ENCODE results near the gene TRA2A. TPM values are rescaled to one million over a fixed set of nuclear protein-coding genes. Genes with fewer than 3 reads are reported as not detected.
"Not testable (repeated sequence)": the region's sequence is repeated elsewhere in the genome, so short reads cannot be mapped to it uniquely, and the experiment has no call there.

Gene TRA2A
- total RNA-seq, 2 experiments from 2014 or later: 86.8 to 143 TPM

GRCh38 chr7:23533238-23533604, 1.4 kb upstream of the TRA2A start:
- Mint-ChIP-seq H3K4me1 (peaks cover 30% of the 10 kb centered on the region), H3K9me3 (ENCODE audit: low read depth) (no peaks in the 10 kb centered on the region), H3K27me3 (no peaks in the 10 kb centered on the region), H3K36me3 (ENCODE audit: low read depth) (peaks cover 32% of the 10 kb centered on the region), H3K4me3 (peak overlapping the region; percentile 96), H3K27ac (peak overlapping the region; percentile 100)
- ATAC-seq (no peak), DNase-seq (no peak)
- ChIA-PET POLR2A (no interaction called here), CTCF (interaction anchor here (1.5 kb wide), 1 partner anchor 14 kb away, joined by 4 read pairs; no protein-coding TSS in a partner anchor)
- intact Hi-C loops (cut with DNase I, micrococcal nuclease): loop anchor here (5.0 to 10.0 kb wide), 8 partner anchors 61 to 1592 kb away; partner anchors contain the start of genes NUP42 (in 2 of the 2), CYCS (in 1 of the 2), IGF2BP3 (in 1 of the 2) and KLHL7 (in 1 of the 2)

DNA sequence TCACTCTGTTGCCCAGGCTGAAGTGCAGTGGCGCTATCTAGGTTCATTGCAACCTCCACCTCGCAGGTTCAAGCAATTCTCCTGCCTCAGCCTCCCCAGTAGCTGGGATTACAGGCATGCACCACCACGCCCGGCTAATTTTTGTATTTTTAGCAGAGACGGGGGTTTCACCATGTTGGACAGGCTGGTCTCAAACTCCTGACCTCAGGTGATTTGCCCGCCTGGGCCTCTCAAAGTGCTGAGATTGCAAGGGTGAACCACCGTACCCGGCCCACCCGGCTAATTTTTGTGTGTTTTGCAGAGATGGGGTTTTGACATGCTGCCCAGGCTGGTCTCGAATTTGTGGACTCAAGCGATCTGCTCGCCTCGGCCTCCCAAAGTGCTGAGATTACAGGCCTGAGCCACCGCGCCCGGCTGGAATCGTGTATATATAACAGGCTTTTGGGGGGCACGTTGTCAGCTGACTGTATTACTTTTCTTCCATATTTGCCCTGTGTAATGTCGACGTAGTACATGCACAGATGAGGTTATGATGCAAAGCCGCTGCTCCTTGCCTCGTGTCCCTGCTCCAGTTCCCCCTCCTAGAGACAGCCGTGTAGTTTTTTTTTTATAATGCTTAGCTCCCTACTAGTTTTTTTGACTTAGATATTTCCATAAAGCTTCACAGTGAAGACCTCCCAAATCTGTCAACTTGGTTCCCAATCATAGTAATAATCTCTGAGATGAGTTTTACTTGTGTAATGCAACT, 883 bp upstream of the TRA2A start:
- ChIA-PET CTCF (interaction anchor here (1.1 to 1.5 kb wide), 2 partner anchors 14 to 145 kb away, joined by 4 to 5 read pairs; no protein-coding TSS in a partner anchor), POLR2A (interaction anchor here (0.6 kb wide), 1 partner anchor 19 kb away, joined by 9 read pairs; no protein-coding TSS in a partner anchor)
- H3K4me3 Mint-ChIP-seq: peak overlapping the region; percentile 96
- no peaks in the 10 kb centered on the region for H3K9me3 Mint-ChIP-seq (ENCODE audit: low read depth)
- H3K36me3 Mint-ChIP-seq (ENCODE audit: low read depth): peaks cover 32% of the 10 kb centered on the region
- DNase-seq (no peak), ATAC-seq (no peak)
- peaks cover 33% of the 10 kb centered on the region for H3K4me1 Mint-ChIP-seq
- peak overlapping the region; percentile 100 for H3K27ac Mint-ChIP-seq
- H3K27me3 Mint-ChIP-seq: no peaks in the 10 kb centered on the region
- intact Hi-C loops (cut with DNase I, micrococcal nuclease): loop anchor here (1.0 to 10.0 kb wide), 11 partner anchors 58 to 1592 kb away; partner anchors contain the start of genes NUP42 (in 2 of the 2), CYCS (in 1 of the 2), FAM221A (in 1 of the 2) and IGF2BP3 (in 1 of the 2)

GRCh38 chr7:23531050-23531793, 559 bp downstream of the TRA2A start:
- peak overlapping the region; percentile 100 for H3K27ac Mint-ChIP-seq
- DNase-seq: peak; percentile 79
- ATAC-seq: peak; percentile 54
- peaks cover 32% of the 10 kb centered on the region for H3K36me3 Mint-ChIP-seq (ENCODE audit: low read depth)
- ChIA-PET POLR2A (interaction anchor here (0.6 to 1.4 kb wide), 3 partner anchors 86 to 232 kb away, joined by 5 to 7 read pairs (median 6); partner anchors contain the start of gene MALSU1), CTCF (interaction anchor here (0.7 to 1.4 kb wide), 8 partner anchors 9 to 270 kb away, joined by 3 to 7 read pairs (median 3); no protein-coding TSS in a partner anchor)
- H3K27me3 Mint-ChIP-seq: no peaks in the 10 kb centered on the region
- no peaks in the 10 kb centered on the region for H3K9me3 Mint-ChIP-seq (ENCODE audit: low read depth)
- H3K4me3 Mint-ChIP-seq: peak overlapping the region; percentile 96
- intact Hi-C loops (cut with DNase I, micrococcal nuclease): loop anchor here (1.0 to 10.0 kb wide), 15 partner anchors 16 to 1594 kb away; partner anchors contain the start of genes KLHL7 (in 2 of the 2), NUP42 (in 2 of the 2), CYCS (in 1 of the 2) and IGF2BP3 (in 1 of the 2)
- H3K4me1 Mint-ChIP-seq: peaks cover 46% of the 10 kb centered on the region

DNA sequence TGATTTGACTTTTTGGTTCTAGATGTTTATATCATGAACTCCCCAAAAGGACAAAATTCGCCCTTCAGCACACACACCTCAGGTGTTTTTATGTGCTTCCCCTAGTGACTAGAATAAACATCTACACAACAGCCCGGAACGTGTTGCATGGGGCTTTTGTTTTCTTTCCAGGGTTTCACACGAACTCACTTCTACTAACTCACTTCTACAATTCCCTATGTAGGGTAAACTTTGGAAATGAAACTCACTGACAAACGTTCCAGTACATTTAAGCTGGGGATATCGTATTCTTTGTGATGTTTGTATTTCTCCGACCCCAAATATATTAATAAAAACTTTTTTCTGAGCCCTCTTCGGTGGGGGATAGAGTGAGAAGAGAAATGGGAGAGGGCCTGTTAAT, 1.4 kb downstream of the TRA2A start:
- ATAC-seq (no peak), DNase-seq (peak; percentile 44)
- no peaks in the 10 kb centered on the region for H3K9me3 Mint-ChIP-seq (ENCODE audit: low read depth)
- ChIA-PET CTCF (interaction anchor here (0.8 to 1.4 kb wide), 6 partner anchors 16 to 269 kb away, joined by 3 to 7 read pairs (median 3); no protein-coding TSS in a partner anchor), POLR2A (interaction anchor here (0.7 to 1.4 kb wide), 2 partner anchors 158 to 231 kb away, joined by 5 to 6 read pairs; partner anchors contain the start of gene MALSU1)
- no peaks in the 10 kb centered on the region for H3K27me3 Mint-ChIP-seq
- H3K36me3 Mint-ChIP-seq (ENCODE audit: low read depth): peaks cover 32% of the 10 kb centered on the region
- H3K4me3 Mint-ChIP-seq: peak overlapping the region; percentile 96
- peak overlapping the region; percentile 100 for H3K27ac Mint-ChIP-seq
- intact Hi-C loops (cut with DNase I, micrococcal nuclease): loop anchor here (2.0 to 10.0 kb wide), 11 partner anchors 16 to 1594 kb away; partner anchors contain the start of genes KLHL7 (in 2 of the 2), NUP42 (in 2 of the 2), CYCS (in 1 of the 2) and IGF2BP3 (in 1 of the 2)
- peaks cover 52% of the 10 kb centered on the region for H3K4me1 Mint-ChIP-seq

DNA sequence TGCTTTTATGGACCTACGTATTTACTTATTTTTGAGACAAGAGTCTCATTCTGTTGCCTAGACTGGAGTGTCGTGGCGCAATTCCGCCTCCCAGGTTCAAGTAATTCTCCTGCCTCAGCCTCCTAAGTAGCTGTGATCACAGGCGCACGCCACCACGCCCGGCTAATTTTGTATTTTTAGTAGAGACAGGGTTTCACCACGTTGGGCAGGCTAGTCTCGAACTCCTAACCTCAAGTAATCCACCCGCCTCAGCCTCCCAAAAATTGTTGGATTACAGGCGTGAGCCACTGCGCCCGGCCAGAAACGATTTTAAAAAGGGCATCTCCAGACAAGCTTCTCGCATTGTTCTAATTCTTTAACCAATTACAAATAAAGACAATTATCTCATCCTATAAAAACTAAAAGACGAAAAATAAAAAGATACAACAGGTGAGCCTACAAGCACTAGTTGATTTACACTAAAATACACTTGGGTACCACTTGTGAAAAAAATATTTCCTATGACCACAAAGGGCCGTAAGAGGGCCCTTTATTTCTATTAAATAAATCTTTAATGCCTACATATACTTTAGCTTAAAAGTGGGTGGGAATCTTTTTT, 2.4 kb downstream of the TRA2A start:
- Mint-ChIP-seq H3K27me3 (no peaks in the 10 kb centered on the region), H3K4me1 (peaks cover 61% of the 10 kb centered on the region), H3K4me3 (peak overlapping the region; percentile 96), H3K36me3 (ENCODE audit: low read depth) (peaks cover 32% of the 10 kb centered on the region), H3K27ac (peak overlapping the region; percentile 42), H3K9me3 (ENCODE audit: low read depth) (no peaks in the 10 kb centered on the region)
- ChIA-PET CTCF (interaction anchor here (0.5 to 2.0 kb wide), 12 partner anchors 9 to 265 kb away, joined by 3 to 10 read pairs (median 4); no protein-coding TSS in a partner anchor), POLR2A (interaction anchor here (0.6 to 0.7 kb wide), 3 partner anchors 9 to 171 kb away, joined by 3 to 4 read pairs (median 3); no protein-coding TSS in a partner anchor)
- ATAC-seq (no peak), DNase-seq (no peak)
- intact Hi-C loops (cut with DNase I, micrococcal nuclease): loop anchor here in 1 of 2 experiments (2.0 kb wide), 1 partner anchor 707 kb away; the partner anchor contains the start of gene TOMM7

DNA sequence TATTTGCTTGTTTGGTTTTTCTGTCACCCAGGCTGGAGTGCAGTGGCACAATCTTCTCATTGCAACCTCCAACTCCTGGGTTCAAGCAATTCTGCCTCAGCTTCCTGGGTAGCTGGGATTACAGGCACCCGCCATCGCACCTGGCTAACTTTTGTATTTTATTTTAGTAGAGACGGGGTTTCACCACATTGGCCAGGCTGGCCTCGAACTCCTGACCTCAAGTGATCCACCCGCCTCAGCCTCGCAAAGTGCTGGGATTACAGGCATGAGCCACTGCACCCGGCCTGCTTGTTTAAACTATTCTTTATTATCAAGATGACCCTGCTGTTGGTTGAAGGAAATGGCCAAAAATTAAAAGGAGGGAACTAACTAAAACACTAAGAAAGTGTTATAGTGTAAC, 6.2 kb downstream of the TRA2A start:
- H3K4me3 Mint-ChIP-seq; POLR2A ChIA-PET; H3K9me3 Mint-ChIP-seq (ENCODE audit: low read depth); DNase-seq; H3K27me3 Mint-ChIP-seq; ATAC-seq; intact Hi-C loops (cut with DNase I, micrococcal nuclease): not testable (repeated sequence)
- peaks cover 76% of the 10 kb centered on the region for H3K4me1 Mint-ChIP-seq
- CTCF ChIA-PET: interaction anchor here (0.5 to 4.6 kb wide), 6 partner anchors 10 to 256 kb away, joined by 3 to 23 read pairs (median 3); no protein-coding TSS in a partner anchor
- H3K27ac Mint-ChIP-seq: peak overlapping the region; percentile 55
- peaks cover 38% of the 10 kb centered on the region for H3K36me3 Mint-ChIP-seq (ENCODE audit: low read depth)

DNA sequence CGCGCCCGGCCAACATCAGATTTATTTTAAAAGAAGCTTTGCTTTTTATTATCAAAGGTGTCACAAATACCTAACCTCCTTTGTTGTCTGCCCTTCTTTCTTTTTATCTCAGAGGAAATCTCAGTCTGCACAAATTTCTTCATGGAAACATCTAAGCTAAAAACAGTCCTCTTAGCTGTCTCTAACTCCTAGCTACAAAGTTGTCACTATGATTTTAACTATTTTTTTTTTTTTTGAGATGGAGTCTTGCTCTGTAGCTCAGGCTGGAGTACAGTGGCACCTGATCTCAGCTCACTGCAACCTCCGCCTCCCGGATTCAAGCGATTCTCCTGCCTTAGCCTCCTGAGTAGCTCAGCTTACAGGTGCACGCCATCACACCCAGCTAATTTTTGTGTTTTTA, 7.3 kb downstream of the TRA2A start:
- ATAC-seq: no peak
- CTCF ChIA-PET: interaction anchor here (0.6 to 4.6 kb wide), 15 partner anchors 9 to 251 kb away, joined by 3 to 23 read pairs (median 3); no protein-coding TSS in a partner anchor
- peaks cover 38% of the 10 kb centered on the region for H3K36me3 Mint-ChIP-seq (ENCODE audit: low read depth)
- no peak for DNase-seq
- no peaks in the 10 kb centered on the region for H3K27me3 Mint-ChIP-seq
- POLR2A ChIA-PET: interaction anchor here (0.7 kb wide), 1 partner anchor 166 kb away, joined by 3 read pairs; no protein-coding TSS in a partner anchor
- H3K4me3 Mint-ChIP-seq: no peak overlapping the region
- no peaks in the 10 kb centered on the region for H3K9me3 Mint-ChIP-seq (ENCODE audit: low read depth)
- peaks cover 69% of the 10 kb centered on the region for H3K4me1 Mint-ChIP-seq
- H3K27ac Mint-ChIP-seq: peak overlapping the region; percentile 55
- intact Hi-C loops (cut with DNase I, micrococcal nuclease): no loop called here

DNA sequence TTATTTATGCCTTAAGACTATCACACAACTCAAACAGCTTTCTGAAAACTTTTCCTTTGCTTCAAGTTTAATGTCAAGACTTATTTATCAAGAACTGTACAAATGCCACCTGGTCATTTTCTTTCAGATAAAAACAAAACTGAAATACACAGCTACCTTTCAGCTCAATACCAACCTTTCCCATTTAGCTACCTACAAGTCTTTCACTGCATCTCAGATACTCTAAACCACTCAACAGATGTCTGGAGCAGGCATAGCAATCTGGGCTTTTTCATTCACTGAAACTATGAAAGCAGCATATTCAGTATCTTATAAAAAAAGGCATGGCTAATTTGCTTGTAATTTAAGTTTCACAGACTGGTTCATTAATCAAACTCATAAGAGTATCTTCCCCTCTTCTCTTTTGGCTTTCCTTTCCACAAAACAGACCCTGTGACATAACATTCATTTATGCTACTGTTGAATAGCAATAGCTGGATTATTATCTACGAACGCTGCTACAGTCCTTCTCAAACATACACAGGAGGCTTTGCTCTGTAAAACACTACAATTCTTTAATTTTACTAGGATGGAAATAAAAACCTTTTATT, 8.2 kb downstream of the TRA2A start:
- no peak overlapping the region for H3K4me3 Mint-ChIP-seq
- no peaks in the 10 kb centered on the region for H3K9me3 Mint-ChIP-seq (ENCODE audit: low read depth)
- no peak overlapping the region for H3K27ac Mint-ChIP-seq
- CTCF ChIA-PET: interaction anchor here (0.6 to 4.6 kb wide), 13 partner anchors 12 to 251 kb away, joined by 3 to 23 read pairs (median 4); no protein-coding TSS in a partner anchor
- DNase-seq (no peak), ATAC-seq (no peak)
- intact Hi-C loops (cut with DNase I, micrococcal nuclease): no loop called here
- no peaks in the 10 kb centered on the region for H3K27me3 Mint-ChIP-seq
- H3K4me1 Mint-ChIP-seq: peaks cover 60% of the 10 kb centered on the region
- peaks cover 38% of the 10 kb centered on the region for H3K36me3 Mint-ChIP-seq (ENCODE audit: low read depth)
- POLR2A ChIA-PET: no interaction called here

GRCh38 chr7:23520582-23520981, 11.2 kb downstream of the TRA2A start:
- POLR2A ChIA-PET: no interaction called here

DNA sequence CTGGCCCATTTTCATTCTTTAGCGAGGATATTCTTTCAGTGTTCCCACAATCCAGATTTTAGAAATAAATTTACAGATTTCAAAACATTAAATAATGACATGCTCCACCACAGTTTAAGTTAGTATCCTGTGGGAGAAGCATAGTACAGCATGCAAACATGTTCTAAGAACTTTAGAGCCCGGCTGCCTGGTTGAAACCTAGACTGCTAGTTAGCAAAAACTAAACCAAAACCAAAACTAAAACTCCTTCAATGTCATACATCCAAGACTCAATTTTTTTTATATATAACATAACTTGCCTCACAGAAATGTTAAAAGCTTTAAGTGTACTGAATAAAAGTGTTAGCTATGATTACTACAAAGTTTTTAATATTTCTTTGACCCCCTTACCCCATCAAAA, 17.0 kb downstream of the TRA2A start:
- H3K4me1 Mint-ChIP-seq: peaks cover 22% of the 10 kb centered on the region
- peaks cover 75% of the 10 kb centered on the region for H3K36me3 Mint-ChIP-seq (ENCODE audit: low read depth)
- ChIA-PET CTCF (interaction anchor here (0.6 to 1.4 kb wide), 4 partner anchors 10 to 241 kb away, joined by 3 to 5 read pairs (median 4); no protein-coding TSS in a partner anchor), POLR2A (no interaction called here)
- H3K27ac Mint-ChIP-seq: peak overlapping the region; percentile 82
- ATAC-seq: peak; percentile 88
- intact Hi-C loops (cut with DNase I, micrococcal nuclease): loop anchor here in 1 of 2 experiments (2.0 kb wide), 1 partner anchor 16 kb away; the partner anchor contains the start of gene TRA2A
- no peaks in the 10 kb centered on the region for H3K27me3 Mint-ChIP-seq
- no peak overlapping the region for H3K4me3 Mint-ChIP-seq
- DNase-seq: peak; percentile 40
- peaks cover 2% of the 10 kb centered on the region for H3K9me3 Mint-ChIP-seq (ENCODE audit: low read depth)

More at GRCh38 chr7:23520582-23520981, 11.2 kb downstream of the TRA2A start:
- CTCF ChIA-PET: interaction anchor here (0.6 to 2.6 kb wide), 11 partner anchors 9 to 248 kb away, joined by 3 to 16 read pairs (median 4); no protein-coding TSS in a partner anchor
- peaks cover 61% of the 10 kb centered on the region for H3K36me3 Mint-ChIP-seq (ENCODE audit: low read depth)
- intact Hi-C loops (cut with DNase I, micrococcal nuclease): no loop called here
- H3K27ac Mint-ChIP-seq: no peak overlapping the region
- H3K4me3 Mint-ChIP-seq: no peak overlapping the region
- peak; percentile 52 for DNase-seq
- H3K9me3 Mint-ChIP-seq (ENCODE audit: low read depth): peaks cover 2% of the 10 kb centered on the region
- H3K4me1 Mint-ChIP-seq: peaks cover 42% of the 10 kb centered on the region
- no peak for ATAC-seq
- H3K27me3 Mint-ChIP-seq: no peaks in the 10 kb centered on the region
